Endothelial cell of umbilical vein (primary cell): ENCODE measurements around the gene MCU. TPM values are rescaled to one million over a fixed set of nuclear protein-coding genes. Genes with fewer than 3 reads are reported as not detected.

Source experiments
- BruUV-seq: library from RNA; stranded (reverse); fragments of 400-500 nt; replicated peaks from 2 replicates; lab custom pipeline; 2021; lab: Mats Ljungman, UMichigan
- CTCF ChIA-PET: fragments of 300-600, 350-600 bp; sonication (Branson Sonifier 250); formaldehyde crosslinking; loops from one replicate; lab custom pipeline; 2021; ENCODE audit warnings: antibody characterized with exemption, inconsistent platforms; lab: Charles Lee
- POLR2A ChIA-PET: fragments of 300-600, 350-600 bp; sonication (Branson Sonifier 250); formaldehyde crosslinking; loops from one replicate; lab custom pipeline; 2021; ENCODE audit warnings: antibody characterized with exemption, inconsistent platforms; lab: Charles Lee
- DNase-seq: peaks from one replicate; pipeline ENCODE4 v3.0.0-alpha.2; 2011; ENCODE audit warnings: low read depth, low spot score
- FAIRE-seq: peaks from 2 replicates; lab custom pipeline; 2011; peaks lifted over from hg19 to GRCh38; lab: Jason Lieb, UNC
- H2AFZ ChIP-seq: 2 replicates; pipeline ENCODE4 v1.6.0; 2012; ENCODE audit warnings: low read depth, low read length, control low read depth, inconsistent platforms
- H3K27ac ChIP-seq: 2 replicates; pipeline ENCODE4 v1.5.1; 2011; ENCODE audit warnings: low read depth, mild to moderate bottlenecking, control low read depth, low read length, moderate library complexity; ENCODE audit not compliant: insufficient read depth
- H3K27me3 ChIP-seq, 2 experiments: 2 replicates each; pipeline versions ENCODE4 v1.6.0 to v1.6.1; 2011; ENCODE audit warnings: low read length in 2 of 2, mixed read lengths in 1 of 2; ENCODE audit not compliant: control insufficient read depth in 2 of 2, insufficient read depth in 2 of 2
- H3K36me3 ChIP-seq, 2 experiments: 2 replicates in 1 of 2; 3 replicates in 1 of 2; pipeline ENCODE4 v1.5.1; 2011; ENCODE audit warnings: low read length in 2 of 2, mild to moderate bottlenecking in 1 of 2, moderate library complexity in 1 of 2; ENCODE audit not compliant: control insufficient read depth in 2 of 2, insufficient read depth in 2 of 2; ENCODE audit errors: extremely low read depth in 1 of 2
- H3K4me1 ChIP-seq: 3 replicates; pipeline ENCODE4 v1.5.1; 2011; ENCODE audit warnings: mild to moderate bottlenecking, low read length; ENCODE audit not compliant: control insufficient read depth, insufficient read depth; ENCODE audit errors: extremely low read depth
- H3K4me2 ChIP-seq: 2 replicates; pipeline ENCODE4 v1.6.1; 2011; ENCODE audit warnings: low read length, control low read depth, mixed read lengths; ENCODE audit not compliant: insufficient read depth
- H3K4me3 ChIP-seq, 3 experiments: fragments of 200-600 bp in 1 of 3; sonication (generic), shearing (Covaris generic) in 1 of 3; replicated peaks in 1 of 3; 2 replicates each; pipeline ENCODE4 v1.5.1; 2011 to 2016; ENCODE audit warnings: control low read depth in 3 of 3, low read length in 3 of 3, mild to moderate bottlenecking in 2 of 3, inconsistent platforms in 1 of 3, low read depth in 1 of 3, moderate library complexity in 1 of 3; ENCODE audit not compliant: insufficient read depth in 1 of 3
- H3K79me2 ChIP-seq: 2 replicates; pipeline ENCODE4 v1.6.0; 2012; ENCODE audit warnings: low read length, inconsistent platforms; ENCODE audit not compliant: control insufficient read depth, insufficient read depth
- H3K9ac ChIP-seq: replicated peaks from 2 replicates; pipeline ENCODE3; 2011; ENCODE audit warnings: low read length, control low read depth; ENCODE audit not compliant: insufficient read depth; ENCODE audit errors: extremely low read depth
- H3K9me1 ChIP-seq: replicated peaks from 3 replicates; pipeline ENCODE4 v1.6.0; 2011; ENCODE audit warnings: mild to moderate bottlenecking, low read length; ENCODE audit not compliant: control insufficient read depth, insufficient read depth; ENCODE audit errors: extremely low read depth
- H3K9me3 ChIP-seq: replicated peaks from 2 replicates; pipeline ENCODE4 v1.5.1; 2012; ENCODE audit warnings: low read length, inconsistent platforms; ENCODE audit not compliant: control insufficient read depth, insufficient read depth
- H4K20me1 ChIP-seq: replicated peaks from 2 replicates; pipeline ENCODE3; 2011; ENCODE audit warnings: mild to moderate bottlenecking, low read length; ENCODE audit not compliant: control insufficient read depth, insufficient read depth; ENCODE audit errors: extremely low read depth
- EZH2 ChIP-seq: IDR thresholded peaks from 2 replicates; pipeline ENCODE4 v1.6.1; 2012; ENCODE audit warnings: borderline replicate concordance, low read depth, mild to moderate bottlenecking, moderate library complexity, low read length, inconsistent platforms; ENCODE audit not compliant: severe bottlenecking
- FOS ChIP-seq: IDR thresholded peaks from 2 replicates; pipeline ENCODE4 v1.6.1; 2011; ENCODE audit warnings: mild to moderate bottlenecking, low read length, moderate library complexity, borderline replicate concordance; ENCODE audit not compliant: insufficient read depth
- GATA2 ChIP-seq: IDR thresholded peaks from 2 replicates; pipeline ENCODE4 v1.7.0; 2011; ENCODE audit warnings: low read depth, mild to moderate bottlenecking, moderate library complexity, mixed read lengths, low read length; ENCODE audit not compliant: insufficient read length, insufficient read depth
- JUN ChIP-seq: IDR thresholded peaks from 2 replicates; pipeline ENCODE4 v1.6.1; 2011; ENCODE audit warnings: borderline replicate concordance, low read depth; ENCODE audit not compliant: insufficient read length, insufficient read depth
- MYC ChIP-seq: IDR thresholded peaks from one replicate; pipeline ENCODE4 v1.6.1; 2011; ENCODE audit warnings: mild to moderate bottlenecking, low read depth, low read length
- POLR2A ChIP-seq: IDR thresholded peaks from 2 replicates; pipeline ENCODE4 v1.6.1; 2012; ENCODE audit warnings: low read depth, mild to moderate bottlenecking, control low read depth, low read length
- POLR2AphosphoS5 ChIP-seq: IDR thresholded peaks from 2 replicates; pipeline ENCODE4 v1.6.1; 2012; ENCODE audit warnings: low read depth, mild to moderate bottlenecking, control low read depth, low read length, moderate library complexity; ENCODE audit not compliant: insufficient read depth
- dilution Hi-C: fragments of 300-500 bp; cut with MboI; formaldehyde crosslinking; loops from one replicate; pipeline ENCODE4 v1.15.0; 2019; ENCODE audit warnings: low sequenced_read_pairs; ENCODE audit not compliant: extremely low pct_ligation_motif_present
- intact Hi-C: fragments of 100-400 bp; cut with micrococcal nuclease; formaldehyde crosslinking; loops from one replicate; pipeline ENCODE4 v1.10.0; 2022
- polyA plus RNA-seq, 4 experiments: library from polyadenylated mRNA; depleted of rRNA in 3 of 4; stranded (reverse) in 3 of 4; unstranded in 1 of 4; fragments of >200 nt; gene quantifications; 2 replicates each; pipeline versions ENCODE4 v1.2.1 to v1.2.3, GENCODE V29; 2011 to 2012; ENCODE audit warnings: missing spikeins in 1 of 4
- total RNA-seq: library from RNA; stranded (reverse); gene quantifications from 2 replicates; pipeline ENCODE4 v1.2.3, GENCODE V29; 2021
- TF ChIP-seq, protein P1 (sequence below): IDR thresholded peaks from 2 replicates; pipeline ENCODE4 v1.6.1; 2011; ENCODE audit not compliant: insufficient read depth, insufficient read length
- TF ChIP-seq, protein P2 (sequence below), 2 donors: IDR thresholded peaks; 1 replicate in 1 of 2; 2 replicates in 1 of 2; pipeline ENCODE4 v1.5.1; 2011; ENCODE audit warnings: low read length in 2 of 2, mild to moderate bottlenecking in 2 of 2, moderate library complexity in 2 of 2, control low read depth in 1 of 2, inconsistent platforms in 1 of 2, low read depth in 1 of 2; ENCODE audit not compliant: insufficient read depth in 1 of 2; ENCODE audit errors: extremely low read depth in 1 of 2

Gene MCU
- total and polyA plus RNA-seq, 2 donors (not counting 3 experiments of a cell fraction or from before 2014, with no cell fraction given): 25.2 to 37.2 TPM

DNA sequence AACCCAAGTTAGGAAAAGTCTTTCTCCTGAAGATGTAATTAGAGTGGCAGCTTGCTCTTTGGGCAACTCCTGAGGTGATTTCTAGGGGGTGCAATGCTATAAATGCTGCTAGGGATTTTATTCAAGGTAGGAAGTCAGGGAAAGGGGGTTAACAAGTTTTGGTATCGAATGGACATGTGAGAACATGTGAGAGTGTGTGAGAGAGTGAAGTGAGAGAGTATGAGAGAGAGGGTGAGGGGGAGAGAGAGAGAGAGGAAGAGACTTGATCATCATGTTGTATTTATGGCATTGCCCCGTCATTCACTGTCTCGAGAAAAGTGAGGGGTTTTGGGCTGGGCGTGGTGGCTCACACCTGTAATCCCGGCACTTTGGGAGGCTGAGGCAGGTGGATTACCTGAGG is 50.9 kb downstream of the MCU start:
- H3K4me2 ChIP-seq: no peak overlapping the region
- no peaks in the 10 kb centered on the region for H3K36me3 ChIP-seq
- no peaks in the 10 kb centered on the region for H3K9me3 ChIP-seq
- CTCF ChIA-PET: no interaction called here
- DNase-seq (no peak), FAIRE-seq (no peak)
- H3K27me3 ChIP-seq: no peaks in the 10 kb centered on the region
- no TSS peak for BruUV-seq
- intact Hi-C loops (no loop called here), dilution Hi-C loops (no loop called here)
- POLR2A ChIA-PET: no interaction called here
- H4K20me1 ChIP-seq: no peaks in the 10 kb centered on the region
- peaks cover 14% of the 10 kb centered on the region for H3K79me2 ChIP-seq
- H3K9ac ChIP-seq: no peak overlapping the region
- TF ChIP-seq EZH2: no peak
- no peaks in the 10 kb centered on the region for H3K9me1 ChIP-seq
- no peak overlapping the region for H2AFZ ChIP-seq
- peaks cover 9% of the 10 kb centered on the region for H3K4me1 ChIP-seq
- no peak overlapping the region for H3K4me3 ChIP-seq
- no peak overlapping the region for H3K27ac ChIP-seq

DNA sequence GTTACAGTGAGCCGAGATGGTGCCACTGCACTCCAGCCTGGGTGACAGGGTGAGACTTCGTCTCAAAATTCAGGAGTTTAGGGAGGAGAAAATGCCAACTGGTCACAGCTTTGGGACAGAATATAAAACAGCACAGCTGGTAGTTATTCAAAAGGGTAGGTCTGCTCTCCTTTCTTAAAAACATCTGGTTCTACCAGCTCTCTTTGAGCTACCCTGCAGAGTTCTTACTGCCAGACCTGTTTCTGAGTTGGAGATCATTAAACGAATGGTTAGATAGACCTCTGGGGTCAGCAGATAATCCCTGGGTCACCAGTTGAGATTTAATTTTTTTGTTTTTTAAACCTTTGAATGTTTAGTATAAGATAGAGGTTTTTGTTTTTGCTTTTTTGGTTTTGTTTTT is 52.6 kb downstream of the MCU start:
- intact Hi-C loops (no loop called here), dilution Hi-C loops (no loop called here)
- Histone ChIP-seq H3K27me3 (no peaks in the 10 kb centered on the region), H3K9me1 (no peaks in the 10 kb centered on the region), H3K9me3 (no peaks in the 10 kb centered on the region), H4K20me1 (no peaks in the 10 kb centered on the region), H3K4me3 (no peak overlapping the region), H3K79me2 (peaks cover 14% of the 10 kb centered on the region), H2AFZ (no peak overlapping the region), H3K27ac (no peak overlapping the region), H3K4me1 (peaks cover 7% of the 10 kb centered on the region), H3K4me2 (no peak overlapping the region), H3K36me3 (no peaks in the 10 kb centered on the region), H3K9ac (no peak overlapping the region)
- BruUV-seq: no TSS peak
- TF ChIP-seq, protein P1, sequence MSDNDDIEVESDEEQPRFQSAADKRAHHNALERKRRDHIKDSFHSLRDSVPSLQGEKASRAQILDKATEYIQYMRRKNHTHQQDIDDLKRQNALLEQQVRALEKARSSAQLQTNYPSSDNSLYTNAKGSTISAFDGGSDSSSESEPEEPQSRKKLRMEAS: no peak
- no peak for TF ChIP-seq JUN
- no peak for TF ChIP-seq MYC
- TF ChIP-seq FOS: no peak
- TF ChIP-seq POLR2AphosphoS5: no peak
- TF ChIP-seq, protein P2, sequence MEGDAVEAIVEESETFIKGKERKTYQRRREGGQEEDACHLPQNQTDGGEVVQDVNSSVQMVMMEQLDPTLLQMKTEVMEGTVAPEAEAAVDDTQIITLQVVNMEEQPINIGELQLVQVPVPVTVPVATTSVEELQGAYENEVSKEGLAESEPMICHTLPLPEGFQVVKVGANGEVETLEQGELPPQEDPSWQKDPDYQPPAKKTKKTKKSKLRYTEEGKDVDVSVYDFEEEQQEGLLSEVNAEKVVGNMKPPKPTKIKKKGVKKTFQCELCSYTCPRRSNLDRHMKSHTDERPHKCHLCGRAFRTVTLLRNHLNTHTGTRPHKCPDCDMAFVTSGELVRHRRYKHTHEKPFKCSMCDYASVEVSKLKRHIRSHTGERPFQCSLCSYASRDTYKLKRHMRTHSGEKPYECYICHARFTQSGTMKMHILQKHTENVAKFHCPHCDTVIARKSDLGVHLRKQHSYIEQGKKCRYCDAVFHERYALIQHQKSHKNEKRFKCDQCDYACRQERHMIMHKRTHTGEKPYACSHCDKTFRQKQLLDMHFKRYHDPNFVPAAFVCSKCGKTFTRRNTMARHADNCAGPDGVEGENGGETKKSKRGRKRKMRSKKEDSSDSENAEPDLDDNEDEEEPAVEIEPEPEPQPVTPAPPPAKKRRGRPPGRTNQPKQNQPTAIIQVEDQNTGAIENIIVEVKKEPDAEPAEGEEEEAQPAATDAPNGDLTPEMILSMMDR (IDR thresholded peaks at IDR 0.05; ENCODE audit: extremely low read depth in 1 of 2, insufficient read depth in 1 of 2, low read depth in 1 of 2, low read length in 2 of 2): no peak
- TF ChIP-seq GATA2: no peak
- no peak for TF ChIP-seq POLR2A
- no peak for TF ChIP-seq EZH2
- FAIRE-seq: no peak
- CTCF ChIA-PET: interaction anchor here (1.0 to 2.3 kb wide), 4 partner anchors 20 to 90 kb away, joined by 3 to 6 read pairs (median 3); no protein-coding TSS in a partner anchor
- POLR2A ChIA-PET: no interaction called here
- DNase-seq: no peak
